Measurements from ENCODE around the gene DOCK1. TPM values are rescaled to one million over a fixed set of nuclear protein-coding genes. Genes with fewer than 3 reads are reported as not detected.

DOCK1 gene
- total RNA-seq, 2 donors from 2014 or later: 72.4 to 89.3 TPM

- Histone ChIP-seq H3K27me3 (ENCODE audit: control insufficient read depth, insufficient read depth, low read length, poor library complexity, severe bottlenecking) (no peaks in the 10 kb centered on the region), H3K4me1 (ENCODE audit: control insufficient read depth, insufficient read depth, low read length) (no peaks in the 10 kb centered on the region), H3K4me3 (ENCODE audit: low read length) (no peak overlapping the region), H3K36me3 (ENCODE audit: control insufficient read depth, insufficient read depth, low read length) (peaks cover 65% of the 10 kb centered on the region), H3K9ac (ENCODE audit: extremely low read depth, low read length, poor library complexity, severe bottlenecking) (no peak overlapping the region), H3K9me3 (ENCODE audit: control insufficient read depth, low read length) (no peaks in the 10 kb centered on the region), H3K27ac (ENCODE audit: low read depth, low read length) (no peak overlapping the region)
- 94 to 98% methylated on average over 8 to 9 of the region's 9 CpGs for WGBS, 2 experiments (ENCODE audit: insufficient coverage in 1 of 2, insufficient read length in 1 of 2)
- no peak for DNase-seq
- TF ChIP-seq CTCF (conservative IDR thresholded peaks at IDR 0.05): no peak
- Mint-ChIP-seq H3K27me3 (ENCODE audit: insufficient read depth) (no peaks in the 10 kb centered on the region), H3K4me3 (no peak overlapping the region), H3K27ac (peak overlapping the region; percentile 55), H3K9me3 (no peaks in the 10 kb centered on the region), H3K36me3 (ENCODE audit: low read depth) (peaks cover 42% of the 10 kb centered on the region), H3K4me1 (peaks cover 20% of the 10 kb centered on the region)
These were observed 108.7 kb downstream of the DOCK1 start for GRCh38 chr10:127013691-127014473.

- H3K36me3 ChIP-seq (ENCODE audit: control insufficient read depth, insufficient read depth, low read length): peaks cover 60% of the 10 kb centered on the region
- H3K27ac Mint-ChIP-seq: no peak overlapping the region
- TF ChIP-seq CTCF (conservative IDR thresholded peaks at IDR 0.05): no peak
These were observed 109.4 kb downstream of the DOCK1 start for GRCh38 chr10:127014671-127015070.

GRCh38 chr10:127015373-127015772 is 110.1 kb downstream of the DOCK1 start:
- WGBS, 2 experiments (ENCODE audit: insufficient coverage in 1 of 2, insufficient read length in 1 of 2): 94% methylated on average over 8 to 12 of the region's 12 CpGs
- no peak overlapping the region for H3K27ac Mint-ChIP-seq

More at GRCh38 chr10:127014671-127015070, 109.4 kb downstream of the DOCK1 start:
- H3K36me3 Mint-ChIP-seq (ENCODE audit: low read depth): peaks cover 43% of the 10 kb centered on the region
- no peak for DNase-seq
- H3K27me3 Mint-ChIP-seq (ENCODE audit: insufficient read depth): no peaks in the 10 kb centered on the region
- no peaks in the 10 kb centered on the region for H3K9me3 Mint-ChIP-seq
- no peak overlapping the region for H3K9ac ChIP-seq (ENCODE audit: extremely low read depth, low read length, poor library complexity, severe bottlenecking)
- no peak overlapping the region for H3K27ac ChIP-seq (ENCODE audit: low read depth, low read length)
- H3K4me3 Mint-ChIP-seq: no peak overlapping the region
- peaks cover 20% of the 10 kb centered on the region for H3K4me1 Mint-ChIP-seq
- H3K27me3 ChIP-seq (ENCODE audit: control insufficient read depth, insufficient read depth, low read length, poor library complexity, severe bottlenecking): no peaks in the 10 kb centered on the region
- H3K4me1 ChIP-seq (ENCODE audit: control insufficient read depth, insufficient read depth, low read length): no peaks in the 10 kb centered on the region
- no peak overlapping the region for H3K4me3 ChIP-seq (ENCODE audit: low read length)
- 92 to 100% methylated on average over 2 to 4 of the region's 4 CpGs for WGBS, 2 experiments (ENCODE audit: insufficient coverage in 1 of 2, insufficient read length in 1 of 2)
- H3K9me3 ChIP-seq (ENCODE audit: control insufficient read depth, low read length): no peaks in the 10 kb centered on the region

More at GRCh38 chr10:127015373-127015772, 110.1 kb downstream of the DOCK1 start:
- no peak for TF ChIP-seq CTCF (conservative IDR thresholded peaks at IDR 0.05)
- Mint-ChIP-seq H3K9me3 (no peaks in the 10 kb centered on the region), H3K4me1 (peaks cover 20% of the 10 kb centered on the region), H3K36me3 (ENCODE audit: low read depth) (peaks cover 44% of the 10 kb centered on the region), H3K4me3 (no peak overlapping the region), H3K27me3 (ENCODE audit: insufficient read depth) (no peaks in the 10 kb centered on the region)
- Histone ChIP-seq H3K36me3 (ENCODE audit: control insufficient read depth, insufficient read depth, low read length) (peaks cover 56% of the 10 kb centered on the region), H3K4me1 (ENCODE audit: control insufficient read depth, insufficient read depth, low read length) (no peaks in the 10 kb centered on the region), H3K27me3 (ENCODE audit: control insufficient read depth, insufficient read depth, low read length, poor library complexity, severe bottlenecking) (no peaks in the 10 kb centered on the region), H3K9me3 (ENCODE audit: control insufficient read depth, low read length) (no peaks in the 10 kb centered on the region), H3K9ac (ENCODE audit: extremely low read depth, low read length, poor library complexity, severe bottlenecking) (no peak overlapping the region), H3K27ac (ENCODE audit: low read depth, low read length) (no peak overlapping the region), H3K4me3 (ENCODE audit: low read length) (no peak overlapping the region)
- no peak for DNase-seq

Data from endodermal cell (in vitro differentiated cells).